ENCODE measurements around the gene MC1R.
A peak's percentile ranks its signal among the peaks of the same experiment; 100 is the strongest.
"Not testable (repeated sequence)": the region's sequence is repeated elsewhere in the genome, so short reads cannot be mapped to it uniquely, and the experiment has no call there.

Gene MC1R

GRCh38 chr16:89918453-89919347 lies at the start of gene MC1R:
Gene MC1R (plus strand): TSS chr16:89918862. CDS start chr16:89919259, 397 bp downstream.
- no peak for DNase-seq

GRCh38 chr16:89869911-89870310 lies 48.8 kb upstream of the MC1R start:
- DNase-seq = no peak

- DNase-seq = no peak
Observed at GRCh38 chr16:89870440-89870839, 48.2 kb upstream of the MC1R start.

GRCh38 chr16:89871895-89872294 lies 46.8 kb upstream of the MC1R start:
- DNase-seq = no peak

- peak; percentile 67 for DNase-seq
Observed at GRCh38 chr16:89873109-89873971, 45.3 kb upstream of the MC1R start, which contains the start of gene TCF25. Gene TCF25 (plus strand): TSS chr16:89873592. CDS start chr16:89873668, 76 bp downstream.

GRCh38 chr16:89873972-89874689 lies 44.5 kb upstream of the MC1R start:
- DNase-seq = peak; percentile 59

GRCh38 chr16:89879123-89879522 lies 39.5 kb upstream of the MC1R start:
- not testable (repeated sequence) for DNase-seq

- no peak for DNase-seq
Observed at GRCh38 chr16:89880477-89881367, 37.9 kb upstream of the MC1R start.

- DNase-seq = no peak
Observed at GRCh38 chr16:89881368-89881730, 37.3 kb upstream of the MC1R start.

- no peak for DNase-seq
Observed at GRCh38 chr16:89883346-89884040, 35.2 kb upstream of the MC1R start.

GRCh38 chr16:89884041-89884421 lies 34.6 kb upstream of the MC1R start:
- DNase-seq = no peak

GRCh38 chr16:89887243-89887642 lies 31.4 kb upstream of the MC1R start:
- no peak for DNase-seq

GRCh38 chr16:89890200-89890599 lies 28.5 kb upstream of the MC1R start:
- no peak for DNase-seq

- DNase-seq = no peak
Observed at GRCh38 chr16:89890886-89891657, 27.6 kb upstream of the MC1R start.

GRCh38 chr16:89892055-89892630 lies 26.5 kb upstream of the MC1R start:
- no peak for DNase-seq

- DNase-seq = no peak
Observed at GRCh38 chr16:89892635-89893034, 26.0 kb upstream of the MC1R start.

- no peak for DNase-seq
Observed at GRCh38 chr16:89893642-89894548, 24.8 kb upstream of the MC1R start.

GRCh38 chr16:89895482-89896250 lies 23.0 kb upstream of the MC1R start:
- DNase-seq = no peak

Measured in NCI-H748 treated with DMSO at 0.1 percent for 48 hours (cell line).